HL-60 (cell line): Measurements from ENCODE around the gene PTPRC.

Source experiments
- POLR2AphosphoS5 ChIP-seq: IDR thresholded peaks from 2 replicates; pipeline ENCODE4 v1.6.1; 2012; ENCODE audit warnings: low read depth
- TF ChIP-seq, protein P1 (sequence below): IDR thresholded peaks from 2 replicates; pipeline ENCODE4 v1.6.1; 2012; ENCODE audit warnings: low read depth; ENCODE audit not compliant: insufficient replicate concordance
- TF ChIP-seq, protein P2 (sequence below): IDR thresholded peaks from one replicate; pipeline ENCODE4 v1.5.1; 2011; ENCODE audit warnings: low read length, control low read depth, inconsistent platforms; ENCODE audit not compliant: insufficient read depth

DNA sequence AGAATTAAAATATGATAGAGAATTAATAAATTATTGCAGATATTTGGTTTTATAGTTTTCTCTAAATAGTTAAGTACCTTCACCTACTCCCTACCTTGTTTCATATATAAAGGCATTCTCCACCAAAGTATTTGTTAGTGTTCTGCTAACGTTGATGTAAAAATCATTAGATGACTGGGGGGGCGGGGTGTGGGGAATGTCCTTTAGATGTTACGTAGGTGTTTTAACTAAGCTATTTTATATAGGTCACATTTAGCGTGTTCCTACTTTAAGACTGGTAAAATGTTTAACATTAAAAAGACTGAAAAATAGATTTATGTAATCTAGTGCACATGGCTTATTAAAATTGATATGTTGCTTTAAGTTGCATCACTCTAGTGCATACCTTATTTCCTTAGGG is 48.6 kb downstream of the PTPRC start:
- TF ChIP-seq, protein P1, sequence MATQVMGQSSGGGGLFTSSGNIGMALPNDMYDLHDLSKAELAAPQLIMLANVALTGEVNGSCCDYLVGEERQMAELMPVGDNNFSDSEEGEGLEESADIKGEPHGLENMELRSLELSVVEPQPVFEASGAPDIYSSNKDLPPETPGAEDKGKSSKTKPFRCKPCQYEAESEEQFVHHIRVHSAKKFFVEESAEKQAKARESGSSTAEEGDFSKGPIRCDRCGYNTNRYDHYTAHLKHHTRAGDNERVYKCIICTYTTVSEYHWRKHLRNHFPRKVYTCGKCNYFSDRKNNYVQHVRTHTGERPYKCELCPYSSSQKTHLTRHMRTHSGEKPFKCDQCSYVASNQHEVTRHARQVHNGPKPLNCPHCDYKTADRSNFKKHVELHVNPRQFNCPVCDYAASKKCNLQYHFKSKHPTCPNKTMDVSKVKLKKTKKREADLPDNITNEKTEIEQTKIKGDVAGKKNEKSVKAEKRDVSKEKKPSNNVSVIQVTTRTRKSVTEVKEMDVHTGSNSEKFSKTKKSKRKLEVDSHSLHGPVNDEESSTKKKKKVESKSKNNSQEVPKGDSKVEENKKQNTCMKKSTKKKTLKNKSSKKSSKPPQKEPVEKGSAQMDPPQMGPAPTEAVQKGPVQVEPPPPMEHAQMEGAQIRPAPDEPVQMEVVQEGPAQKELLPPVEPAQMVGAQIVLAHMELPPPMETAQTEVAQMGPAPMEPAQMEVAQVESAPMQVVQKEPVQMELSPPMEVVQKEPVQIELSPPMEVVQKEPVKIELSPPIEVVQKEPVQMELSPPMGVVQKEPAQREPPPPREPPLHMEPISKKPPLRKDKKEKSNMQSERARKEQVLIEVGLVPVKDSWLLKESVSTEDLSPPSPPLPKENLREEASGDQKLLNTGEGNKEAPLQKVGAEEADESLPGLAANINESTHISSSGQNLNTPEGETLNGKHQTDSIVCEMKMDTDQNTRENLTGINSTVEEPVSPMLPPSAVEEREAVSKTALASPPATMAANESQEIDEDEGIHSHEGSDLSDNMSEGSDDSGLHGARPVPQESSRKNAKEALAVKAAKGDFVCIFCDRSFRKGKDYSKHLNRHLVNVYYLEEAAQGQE: no peak
- TF ChIP-seq POLR2AphosphoS5: no peak
- TF ChIP-seq, protein P2, sequence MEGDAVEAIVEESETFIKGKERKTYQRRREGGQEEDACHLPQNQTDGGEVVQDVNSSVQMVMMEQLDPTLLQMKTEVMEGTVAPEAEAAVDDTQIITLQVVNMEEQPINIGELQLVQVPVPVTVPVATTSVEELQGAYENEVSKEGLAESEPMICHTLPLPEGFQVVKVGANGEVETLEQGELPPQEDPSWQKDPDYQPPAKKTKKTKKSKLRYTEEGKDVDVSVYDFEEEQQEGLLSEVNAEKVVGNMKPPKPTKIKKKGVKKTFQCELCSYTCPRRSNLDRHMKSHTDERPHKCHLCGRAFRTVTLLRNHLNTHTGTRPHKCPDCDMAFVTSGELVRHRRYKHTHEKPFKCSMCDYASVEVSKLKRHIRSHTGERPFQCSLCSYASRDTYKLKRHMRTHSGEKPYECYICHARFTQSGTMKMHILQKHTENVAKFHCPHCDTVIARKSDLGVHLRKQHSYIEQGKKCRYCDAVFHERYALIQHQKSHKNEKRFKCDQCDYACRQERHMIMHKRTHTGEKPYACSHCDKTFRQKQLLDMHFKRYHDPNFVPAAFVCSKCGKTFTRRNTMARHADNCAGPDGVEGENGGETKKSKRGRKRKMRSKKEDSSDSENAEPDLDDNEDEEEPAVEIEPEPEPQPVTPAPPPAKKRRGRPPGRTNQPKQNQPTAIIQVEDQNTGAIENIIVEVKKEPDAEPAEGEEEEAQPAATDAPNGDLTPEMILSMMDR: no peak
